A549 (cell line): Measurements from ENCODE around the gene INPP5A. TPM values are rescaled to one million over a fixed set of nuclear protein-coding genes. Genes with fewer than 3 reads are reported as not detected.

Experiments used
- ATAC-seq, 2 experiments: fragments of 200-7000 bp in 1 of 2; fragments of >200 bp in 1 of 2; cut with Nextera tagmentation in 1 of 2; cut with Tn5 transposase in 1 of 2; 3 replicates each; pipeline versions ENCODE4 v1.8.0 to v1.9.1; 2018 to 2020; ENCODE audit warnings: mild to moderate bottlenecking in 1 of 2, moderate library complexity in 1 of 2
- CTCF ChIA-PET: fragments of 300-600 bp; sonication (Branson Sonifier 250); formaldehyde crosslinking; extraction: SDS; loops from one replicate; lab custom pipeline; 2021; ENCODE audit warnings: antibody characterized with exemption, inconsistent platforms; lab: Yijun Ruan, JAX
- POLR2A ChIA-PET: fragments of 350-600 bp; formaldehyde crosslinking; extraction: SDS; loops from one replicate; lab custom pipeline; 2021; ENCODE audit warnings: antibody characterized with exemption, inconsistent platforms; lab: Yijun Ruan, JAX
- DNase-seq, 2 experiments: peaks; one replicate each; pipeline versions ENCODE4 v3.0.0 to v3.0.0-alpha.2; 2011 to 2016; ENCODE audit warnings: low read depth in 1 of 2, low spot score in 1 of 2
- FAIRE-seq: peaks from 2 replicates; lab custom pipeline; 2011; peaks lifted over from hg19 to GRCh38; lab: Jason Lieb, UNC
- H3K27ac ChIP-seq, 2 experiments: fragments of >200 bp; sonication (Bioruptor Twin); formaldehyde crosslinking; 3 replicates each; pipeline ENCODE4 v1.5.1; 2016 to 2017
- H3K4me1 ChIP-seq: fragments of >200 bp; sonication (Bioruptor Twin); formaldehyde crosslinking; 3 replicates; pipeline ENCODE4 v1.6.1; 2016
- H3K4me2 ChIP-seq: fragments of >200 bp; sonication (Bioruptor Twin); formaldehyde crosslinking; 3 replicates; pipeline ENCODE4 v1.6.1; 2016
- H3K4me3 ChIP-seq: fragments of >200 bp; sonication (Bioruptor Twin); formaldehyde crosslinking; 3 replicates; pipeline ENCODE4 v1.5.1; 2016
- H3K9me3 ChIP-seq: fragments of >200 bp; sonication (Bioruptor Twin); formaldehyde crosslinking; 3 replicates; pipeline ENCODE4 v1.6.1; 2016
- ELK1 ChIP-seq: fragments of 150-350 bp; IDR thresholded peaks from 2 replicates; pipeline ENCODE4 v1.6.1; 2014; ENCODE audit warnings: low read depth, mild to moderate bottlenecking, low read length
- ESRRA ChIP-seq: fragments of 150-350 bp; IDR thresholded peaks from 2 replicates; pipeline ENCODE4 v1.6.1; 2014; ENCODE audit warnings: mild to moderate bottlenecking, low read length, borderline replicate concordance
- HES2 ChIP-seq: fragments of >200 bp; sonication (Bioruptor Twin); formaldehyde crosslinking; IDR thresholded peaks from 2 replicates; pipeline ENCODE4 v1.6.1; 2016
- HOXA7 ChIP-seq: fragments of 250-450 bp; sonication (Bioruptor Pico); IDR thresholded peaks from 2 replicates; pipeline ENCODE4 v1.5.0; 2020; ENCODE audit warnings: mild to moderate bottlenecking, moderate library complexity
- HOXB13 ChIP-seq: fragments of 250-450 bp; sonication (Bioruptor Pico); IDR thresholded peaks from 2 replicates; pipeline ENCODE4 v1.5.0; 2020; ENCODE audit warnings: low read depth, mild to moderate bottlenecking, moderate library complexity
- HOXB5 ChIP-seq: fragments of 250-450 bp; sonication (Bioruptor Pico); IDR thresholded peaks from 2 replicates; pipeline ENCODE4 v1.5.0; 2020; ENCODE audit warnings: mild to moderate bottlenecking, moderate library complexity
- JUN ChIP-seq, 2 experiments: fragments of >200 bp; sonication (Bioruptor Twin); formaldehyde crosslinking; IDR thresholded peaks; 2 replicates in 1 of 2; 3 replicates in 1 of 2; pipeline ENCODE4 v1.6.1; 2016 to 2017
- JUNB ChIP-seq: fragments of >200 bp; sonication (Bioruptor Twin); formaldehyde crosslinking; IDR thresholded peaks from 2 replicates; pipeline ENCODE4 v1.6.1; 2016
- KDM5A ChIP-seq: fragments of 200-600 bp; sonication (generic); IDR thresholded peaks from 2 replicates; pipeline ENCODE4 v1.6.1; 2016; ENCODE audit warnings: antibody characterized with exemption, mild to moderate bottlenecking
- NR3C1 ChIP-seq: fragments of >200 bp; sonication (Bioruptor Twin); formaldehyde crosslinking; IDR thresholded peaks from 3 replicates; pipeline ENCODE4 v1.6.1; 2017
- PHF8 ChIP-seq: fragments of 200-600 bp; sonication (generic); IDR thresholded peaks from 2 replicates; pipeline ENCODE4 v1.6.1; 2016; ENCODE audit warnings: low read depth, mild to moderate bottlenecking, antibody characterized with exemption, moderate library complexity, borderline replicate concordance
- RAD21 ChIP-seq, 2 experiments: fragments of >200 bp in 1 of 2; sonication (Bioruptor Twin) in 1 of 2; formaldehyde crosslinking in 1 of 2; IDR thresholded peaks in 1 of 2; conservative IDR thresholded peaks in 1 of 2; 2 replicates in 1 of 2; 3 replicates in 1 of 2; pipeline ENCODE4 v1.6.1; 2012 to 2018; ENCODE audit warnings: inconsistent platforms in 1 of 2
- RARB ChIP-seq: fragments of 250-450 bp; sonication (Bioruptor Pico); IDR thresholded peaks from 2 replicates; pipeline ENCODE4 v1.8.0; 2021; ENCODE audit warnings: mild to moderate bottlenecking, moderate library complexity
- SMC3 ChIP-seq: fragments of >200 bp; sonication (Bioruptor Twin); formaldehyde crosslinking; IDR thresholded peaks from 3 replicates; pipeline ENCODE4 v1.6.1; 2018; ENCODE audit warnings: inconsistent platforms
- SREBF2 ChIP-seq: fragments of 450-650 bp; IDR thresholded peaks from 2 replicates; pipeline ENCODE4 v1.6.1; 2014; ENCODE audit warnings: mild to moderate bottlenecking, moderate library complexity
- TFCP2L1 ChIP-seq: fragments of 250-450 bp; sonication (Bioruptor Pico); IDR thresholded peaks from 2 replicates; pipeline ENCODE4 v1.5.0; 2021; ENCODE audit warnings: mild to moderate bottlenecking
- TP53 ChIP-seq: fragments of 250-450 bp; sonication (Bioruptor Pico); IDR thresholded peaks from 2 replicates; pipeline ENCODE4 v1.5.0; 2021; ENCODE audit warnings: mild to moderate bottlenecking, moderate library complexity
- WGBS: methylation state at CpG from one replicate; pipeline ENCODE4 v1.1.6; 2017; ENCODE audit errors: missing lambda C conversion rate; 5-methylcytosine and 5-hydroxymethylcytosine counted together
- polyA plus RNA-seq, 4 experiments: library from polyadenylated mRNA; depleted of rRNA in 3 of 4; stranded (reverse); fragments of >200 nt; fragmentation: RNase III in 1 of 4; extraction: RNeasy Plus Mini Kit Qiagen cat#74134 plus additional on column Dnase treatment in 1 of 4; gene quantifications; 2 replicates in 3 of 4; 3 replicates in 1 of 4; pipeline ENCODE4 v1.2.3, GENCODE V29; 2011 to 2017
- TF ChIP-seq, protein P1 (sequence below): fragments of >200 bp; sonication (Bioruptor Twin); formaldehyde crosslinking; IDR thresholded peaks from 3 replicates; pipeline ENCODE4 v1.5.1; 2016
- TF ChIP-seq, protein P2 (sequence below): fragments of 450-650 bp; IDR thresholded peaks from 2 replicates; pipeline ENCODE4 v1.6.1; 2014; ENCODE audit warnings: antibody characterized with exemption
- TF ChIP-seq, protein P3 (sequence below): fragments of 200-600 bp; sonication (generic); IDR thresholded peaks from 2 replicates; pipeline ENCODE4 v1.6.1; 2016; ENCODE audit warnings: antibody characterized with exemption, mild to moderate bottlenecking, moderate library complexity

INPP5A gene
- polyA plus RNA-seq, 2 of the 4 experiments (the other 2 are of a cell fraction) = 13.7 to 15.1 TPM

GRCh38 chr10:132609211-132609610 lies 71.6 kb downstream of the INPP5A start:
- no peak for FAIRE-seq
- ATAC-seq = no peak
- ChIA-PET POLR2A (no interaction called here), CTCF (interaction anchor here (1.0 to 1.7 kb wide), 2 partner anchors 45 to 73 kb away, joined by 3 read pairs; no protein-coding TSS in a partner anchor)
- Histone ChIP-seq H3K4me1 (no peaks in the 10 kb centered on the region), H3K4me2 (no peak overlapping the region), H3K9me3 (no peaks in the 10 kb centered on the region), H3K4me3 (no peak overlapping the region), H3K27ac (no peak overlapping the region)
- TF ChIP-seq SMC3 (no peak), JUN (IDR thresholded peaks at IDR 0.05) (no peak), JUNB (no peak), HOXB5 (CRISPR knock-in tag) (no peak), ESRRA (no peak), SREBF2 (no peak), RAD21 (conservative IDR thresholded peaks at IDR 0.05 in 1 of 2, IDR thresholded peaks at IDR 0.05 in 1 of 2) (no peak)
- TF ChIP-seq, protein P1, sequence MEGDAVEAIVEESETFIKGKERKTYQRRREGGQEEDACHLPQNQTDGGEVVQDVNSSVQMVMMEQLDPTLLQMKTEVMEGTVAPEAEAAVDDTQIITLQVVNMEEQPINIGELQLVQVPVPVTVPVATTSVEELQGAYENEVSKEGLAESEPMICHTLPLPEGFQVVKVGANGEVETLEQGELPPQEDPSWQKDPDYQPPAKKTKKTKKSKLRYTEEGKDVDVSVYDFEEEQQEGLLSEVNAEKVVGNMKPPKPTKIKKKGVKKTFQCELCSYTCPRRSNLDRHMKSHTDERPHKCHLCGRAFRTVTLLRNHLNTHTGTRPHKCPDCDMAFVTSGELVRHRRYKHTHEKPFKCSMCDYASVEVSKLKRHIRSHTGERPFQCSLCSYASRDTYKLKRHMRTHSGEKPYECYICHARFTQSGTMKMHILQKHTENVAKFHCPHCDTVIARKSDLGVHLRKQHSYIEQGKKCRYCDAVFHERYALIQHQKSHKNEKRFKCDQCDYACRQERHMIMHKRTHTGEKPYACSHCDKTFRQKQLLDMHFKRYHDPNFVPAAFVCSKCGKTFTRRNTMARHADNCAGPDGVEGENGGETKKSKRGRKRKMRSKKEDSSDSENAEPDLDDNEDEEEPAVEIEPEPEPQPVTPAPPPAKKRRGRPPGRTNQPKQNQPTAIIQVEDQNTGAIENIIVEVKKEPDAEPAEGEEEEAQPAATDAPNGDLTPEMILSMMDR = no peak
- no peak for DNase-seq
- WGBS = 94% methylated on average over 12 of the region's 14 CpGs

- H3K4me1 ChIP-seq = no peaks in the 10 kb centered on the region
- no peak overlapping the region for H3K4me2 ChIP-seq
- DNase-seq (no peak), ATAC-seq (no peak), FAIRE-seq (no peak)
- TF ChIP-seq TFCP2L1 (no peak), HOXA7 (no peak), NR3C1 (no peak), KDM5A (no peak)
- TF ChIP-seq, protein P2, sequence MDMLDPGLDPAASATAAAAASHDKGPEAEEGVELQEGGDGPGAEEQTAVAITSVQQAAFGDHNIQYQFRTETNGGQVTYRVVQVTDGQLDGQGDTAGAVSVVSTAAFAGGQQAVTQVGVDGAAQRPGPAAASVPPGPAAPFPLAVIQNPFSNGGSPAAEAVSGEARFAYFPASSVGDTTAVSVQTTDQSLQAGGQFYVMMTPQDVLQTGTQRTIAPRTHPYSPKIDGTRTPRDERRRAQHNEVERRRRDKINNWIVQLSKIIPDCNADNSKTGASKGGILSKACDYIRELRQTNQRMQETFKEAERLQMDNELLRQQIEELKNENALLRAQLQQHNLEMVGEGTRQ = no peak
- POLR2A ChIA-PET = no interaction called here
- no peak overlapping the region for H3K27ac ChIP-seq
- CTCF ChIA-PET = interaction anchor here (1.1 kb wide), 1 partner anchor 151 kb away, joined by 3 read pairs; no protein-coding TSS in a partner anchor
- no peaks in the 10 kb centered on the region for H3K9me3 ChIP-seq
- WGBS = 89% methylated on average over 9 of the region's 20 CpGs
- no peak overlapping the region for H3K4me3 ChIP-seq
Measured at GRCh38 chr10:132610071-132610701, 72.6 kb downstream of the INPP5A start.

DNA sequence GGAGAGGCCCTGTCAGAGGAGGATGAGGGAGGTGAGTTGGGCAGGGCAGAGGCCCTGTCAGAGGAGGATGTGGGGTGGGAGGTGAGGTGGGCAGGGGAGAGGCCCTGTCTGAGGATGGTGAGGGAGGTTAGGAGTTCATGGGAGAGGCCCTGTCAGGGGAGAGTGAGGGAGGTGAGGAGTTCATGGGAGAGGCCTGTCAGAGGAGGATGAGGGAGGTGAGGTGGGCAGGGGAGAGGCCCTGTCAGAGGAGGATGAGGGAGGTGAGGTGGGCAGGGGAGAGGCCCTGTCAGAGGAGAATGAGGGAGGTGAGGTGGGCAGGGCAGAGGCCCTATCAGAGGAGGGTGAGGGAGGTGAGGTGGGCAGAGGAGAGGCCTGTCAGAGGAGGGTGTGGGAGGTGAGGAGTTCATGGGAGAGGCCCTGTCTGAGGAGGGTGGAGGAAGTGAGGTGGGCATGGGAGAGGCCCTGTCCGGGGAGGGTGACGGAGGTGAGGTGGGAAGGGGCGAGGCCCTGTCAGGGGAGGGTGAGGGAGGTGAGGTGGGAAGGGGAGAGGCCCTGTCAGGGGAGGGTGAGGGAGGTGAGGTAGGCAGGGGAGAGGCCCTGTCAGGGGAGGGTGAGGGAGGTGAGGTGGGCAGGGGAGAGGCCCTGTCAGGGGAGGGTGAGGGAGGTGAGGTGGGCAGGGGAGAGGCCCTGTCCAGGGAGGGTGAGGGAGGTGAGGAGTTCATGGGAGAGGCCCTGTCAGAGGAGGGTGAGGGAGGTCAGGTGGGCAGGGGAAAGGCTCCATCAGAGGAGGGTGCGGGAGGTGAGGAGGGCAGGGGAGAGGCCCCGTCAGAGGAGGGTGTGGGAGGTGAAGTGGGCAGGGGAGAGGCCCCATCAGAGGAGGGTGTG lies 73.7 kb downstream of the INPP5A start:
- H3K9me3 ChIP-seq = no peaks in the 10 kb centered on the region
- no peak overlapping the region for H3K27ac ChIP-seq
- CTCF ChIA-PET = interaction anchor here (1.1 to 1.3 kb wide), 2 partner anchors 153 to 155 kb away, joined by 3 read pairs; no protein-coding TSS in a partner anchor
- H3K4me2 ChIP-seq = no peak overlapping the region
- H3K4me1 ChIP-seq = no peaks in the 10 kb centered on the region
- ATAC-seq (no peak), FAIRE-seq (no peak), DNase-seq (no peak)
- H3K4me3 ChIP-seq = no peak overlapping the region
- POLR2A ChIA-PET = no interaction called here
- WGBS = 90% methylated on average over 3 of the region's 5 CpGs
- TF ChIP-seq PHF8 (no peak), HES2 (no peak), TP53 (CRISPR knock-in tag) (no peak), RARB (CRISPR knock-in tag) (no peak), ELK1 (no peak), HOXB13 (no peak)
- TF ChIP-seq, protein P3, sequence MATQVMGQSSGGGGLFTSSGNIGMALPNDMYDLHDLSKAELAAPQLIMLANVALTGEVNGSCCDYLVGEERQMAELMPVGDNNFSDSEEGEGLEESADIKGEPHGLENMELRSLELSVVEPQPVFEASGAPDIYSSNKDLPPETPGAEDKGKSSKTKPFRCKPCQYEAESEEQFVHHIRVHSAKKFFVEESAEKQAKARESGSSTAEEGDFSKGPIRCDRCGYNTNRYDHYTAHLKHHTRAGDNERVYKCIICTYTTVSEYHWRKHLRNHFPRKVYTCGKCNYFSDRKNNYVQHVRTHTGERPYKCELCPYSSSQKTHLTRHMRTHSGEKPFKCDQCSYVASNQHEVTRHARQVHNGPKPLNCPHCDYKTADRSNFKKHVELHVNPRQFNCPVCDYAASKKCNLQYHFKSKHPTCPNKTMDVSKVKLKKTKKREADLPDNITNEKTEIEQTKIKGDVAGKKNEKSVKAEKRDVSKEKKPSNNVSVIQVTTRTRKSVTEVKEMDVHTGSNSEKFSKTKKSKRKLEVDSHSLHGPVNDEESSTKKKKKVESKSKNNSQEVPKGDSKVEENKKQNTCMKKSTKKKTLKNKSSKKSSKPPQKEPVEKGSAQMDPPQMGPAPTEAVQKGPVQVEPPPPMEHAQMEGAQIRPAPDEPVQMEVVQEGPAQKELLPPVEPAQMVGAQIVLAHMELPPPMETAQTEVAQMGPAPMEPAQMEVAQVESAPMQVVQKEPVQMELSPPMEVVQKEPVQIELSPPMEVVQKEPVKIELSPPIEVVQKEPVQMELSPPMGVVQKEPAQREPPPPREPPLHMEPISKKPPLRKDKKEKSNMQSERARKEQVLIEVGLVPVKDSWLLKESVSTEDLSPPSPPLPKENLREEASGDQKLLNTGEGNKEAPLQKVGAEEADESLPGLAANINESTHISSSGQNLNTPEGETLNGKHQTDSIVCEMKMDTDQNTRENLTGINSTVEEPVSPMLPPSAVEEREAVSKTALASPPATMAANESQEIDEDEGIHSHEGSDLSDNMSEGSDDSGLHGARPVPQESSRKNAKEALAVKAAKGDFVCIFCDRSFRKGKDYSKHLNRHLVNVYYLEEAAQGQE = no peak
- TF ChIP-seq, protein P1 = no peak
